Measurements from ENCODE around the gene GPR87.

Gene GPR87

DNA sequence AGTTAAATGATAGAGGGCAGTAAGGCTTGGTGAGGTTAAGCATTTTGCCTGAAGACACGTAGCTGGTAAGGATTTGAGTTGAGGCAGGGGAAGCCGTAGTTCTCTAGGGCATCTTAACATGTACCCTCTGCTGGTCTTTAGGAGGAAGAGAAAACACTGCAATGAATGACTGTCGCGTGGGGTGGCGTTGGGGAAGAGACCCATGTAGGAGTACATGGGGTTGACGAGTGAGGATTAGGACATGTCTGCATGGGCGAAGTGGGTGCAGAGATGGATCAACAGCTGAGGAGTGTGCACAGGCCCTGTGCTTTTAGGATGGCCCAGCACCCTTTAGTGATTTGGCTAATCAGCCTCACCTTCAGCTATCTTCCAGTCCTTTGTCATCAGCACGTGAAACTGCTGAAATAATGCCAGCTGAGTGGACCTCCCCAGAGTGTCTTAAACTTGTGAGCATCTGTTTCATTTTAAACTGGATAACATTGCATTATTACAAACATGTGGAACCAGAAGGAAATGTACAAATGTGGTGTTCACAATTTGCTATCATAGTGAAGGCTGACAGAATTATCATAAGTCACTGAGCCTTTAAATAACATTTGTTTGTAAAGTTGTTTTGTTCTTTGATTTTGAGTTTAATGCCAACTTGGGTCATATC, 53.6 kb downstream of the GPR87 start:
- H2AFZ ChIP-seq (ENCODE audit: low read depth, low read length): no peak overlapping the region
- H3K27me3 ChIP-seq (ENCODE audit: insufficient read depth, low read length, poor library complexity): no peaks in the 10 kb centered on the region
- H3K9ac ChIP-seq (ENCODE audit: low read depth, low read length): no peak overlapping the region
- H3K9me3 ChIP-seq (ENCODE audit: insufficient read depth, low read length, severe bottlenecking): no peaks in the 10 kb centered on the region
- H3K36me3 ChIP-seq (ENCODE audit: insufficient read depth, low read length): no peaks in the 10 kb centered on the region
- no peak for ATAC-seq (ENCODE audit: insufficient read depth, low read depth)
- no peak overlapping the region for H3K4me3 ChIP-seq (ENCODE audit: low read depth in 1 of 2, low read length in 2 of 2)
- no peak overlapping the region for H3K4me2 ChIP-seq (ENCODE audit: insufficient read depth, low read length)
- peaks cover 3% of the 10 kb centered on the region; the same call in 1 of the 2 replicates for H3K4me1 ChIP-seq (ENCODE audit: insufficient read depth, low read length)
- TF ChIP-seq, protein P1, sequence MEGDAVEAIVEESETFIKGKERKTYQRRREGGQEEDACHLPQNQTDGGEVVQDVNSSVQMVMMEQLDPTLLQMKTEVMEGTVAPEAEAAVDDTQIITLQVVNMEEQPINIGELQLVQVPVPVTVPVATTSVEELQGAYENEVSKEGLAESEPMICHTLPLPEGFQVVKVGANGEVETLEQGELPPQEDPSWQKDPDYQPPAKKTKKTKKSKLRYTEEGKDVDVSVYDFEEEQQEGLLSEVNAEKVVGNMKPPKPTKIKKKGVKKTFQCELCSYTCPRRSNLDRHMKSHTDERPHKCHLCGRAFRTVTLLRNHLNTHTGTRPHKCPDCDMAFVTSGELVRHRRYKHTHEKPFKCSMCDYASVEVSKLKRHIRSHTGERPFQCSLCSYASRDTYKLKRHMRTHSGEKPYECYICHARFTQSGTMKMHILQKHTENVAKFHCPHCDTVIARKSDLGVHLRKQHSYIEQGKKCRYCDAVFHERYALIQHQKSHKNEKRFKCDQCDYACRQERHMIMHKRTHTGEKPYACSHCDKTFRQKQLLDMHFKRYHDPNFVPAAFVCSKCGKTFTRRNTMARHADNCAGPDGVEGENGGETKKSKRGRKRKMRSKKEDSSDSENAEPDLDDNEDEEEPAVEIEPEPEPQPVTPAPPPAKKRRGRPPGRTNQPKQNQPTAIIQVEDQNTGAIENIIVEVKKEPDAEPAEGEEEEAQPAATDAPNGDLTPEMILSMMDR (IDR thresholded peaks at IDR 0.05; ENCODE audit: borderline replicate concordance, extremely low read depth, low read length, poor library complexity, severe bottlenecking): no peak
- TF ChIP-seq EZH2 (IDR thresholded peaks at IDR 0.05; ENCODE audit: borderline replicate concordance, low read depth, low read length, severe bottlenecking): no peak
- H3K27ac ChIP-seq (ENCODE audit: low read length): no peak overlapping the region
- no peaks in the 10 kb centered on the region for H3K79me2 ChIP-seq (ENCODE audit: insufficient read depth, low read length)
- H4K20me1 ChIP-seq (ENCODE audit: insufficient read depth, low read length): no peaks in the 10 kb centered on the region
- no peak for DNase-seq

DNA sequence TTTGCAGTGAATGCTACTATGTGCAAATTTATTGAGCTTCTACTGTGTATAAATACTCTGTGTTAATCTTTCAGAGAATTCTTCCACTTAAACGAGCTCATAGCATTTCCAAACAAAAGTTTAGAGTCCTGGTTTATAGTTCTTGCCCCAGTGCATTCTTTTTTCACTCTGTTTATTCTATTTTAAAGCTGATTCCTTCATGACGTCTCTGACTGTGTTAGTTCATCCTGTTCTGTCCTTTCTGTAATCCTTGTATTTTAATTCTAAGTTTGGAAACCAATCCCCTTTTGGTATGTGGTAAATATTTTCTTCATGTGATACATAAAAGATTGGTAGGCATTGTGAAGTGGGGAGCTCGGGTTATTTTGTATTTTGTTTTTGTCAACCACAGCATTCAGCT, 57.0 kb downstream of the GPR87 start:
- no peaks in the 10 kb centered on the region for H3K4me1 ChIP-seq (ENCODE audit: insufficient read depth, low read length)
- H2AFZ ChIP-seq (ENCODE audit: low read depth, low read length): no peak overlapping the region
- H3K4me3 ChIP-seq (ENCODE audit: low read depth in 1 of 2, low read length in 2 of 2): no peak overlapping the region
- H3K36me3 ChIP-seq (ENCODE audit: insufficient read depth, low read length): no peaks in the 10 kb centered on the region
- H3K27ac ChIP-seq (ENCODE audit: low read length): no peak overlapping the region
- H3K9me3 ChIP-seq (ENCODE audit: insufficient read depth, low read length, severe bottlenecking): no peaks in the 10 kb centered on the region
- H3K9ac ChIP-seq (ENCODE audit: low read depth, low read length): no peak overlapping the region
- H3K27me3 ChIP-seq (ENCODE audit: insufficient read depth, low read length, poor library complexity): no peaks in the 10 kb centered on the region
- H3K4me2 ChIP-seq (ENCODE audit: insufficient read depth, low read length): no peak overlapping the region
- DNase-seq (no peak), ATAC-seq (ENCODE audit: insufficient read depth, low read depth) (no peak)
- H3K79me2 ChIP-seq (ENCODE audit: insufficient read depth, low read length): no peaks in the 10 kb centered on the region
- no peaks in the 10 kb centered on the region for H4K20me1 ChIP-seq (ENCODE audit: insufficient read depth, low read length)
- no peak for TF ChIP-seq EZH2 (IDR thresholded peaks at IDR 0.05; ENCODE audit: borderline replicate concordance, low read depth, low read length, severe bottlenecking)

DNA sequence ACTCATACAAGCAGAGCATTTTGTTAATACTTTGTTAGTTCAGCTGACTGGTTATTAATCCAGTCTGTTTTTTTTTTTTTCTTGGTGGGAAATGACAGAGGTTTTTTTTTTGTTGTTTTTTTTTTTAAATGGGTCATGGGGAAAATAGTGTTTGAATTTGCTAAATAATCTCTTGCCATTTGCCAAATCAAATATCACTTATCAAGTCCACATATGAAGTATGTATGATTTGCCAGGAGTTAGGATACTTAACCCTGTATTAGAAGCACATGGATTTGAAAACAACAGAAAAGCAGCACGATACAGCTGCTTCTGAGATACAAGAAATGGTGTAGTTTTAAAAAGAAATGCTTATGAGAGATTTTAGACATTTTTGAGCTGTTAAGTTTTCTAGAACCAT, 59.9 kb downstream of the GPR87 start:
- H3K36me3 ChIP-seq (ENCODE audit: insufficient read depth, low read length): no peaks in the 10 kb centered on the region
- H3K9ac ChIP-seq (ENCODE audit: low read depth, low read length): no peak overlapping the region
- no peak overlapping the region for H3K27ac ChIP-seq (ENCODE audit: low read length)
- no peaks in the 10 kb centered on the region for H3K9me3 ChIP-seq (ENCODE audit: insufficient read depth, low read length, severe bottlenecking)
- ATAC-seq (ENCODE audit: insufficient read depth, low read depth): no peak
- no peaks in the 10 kb centered on the region for H3K79me2 ChIP-seq (ENCODE audit: insufficient read depth, low read length)
- H4K20me1 ChIP-seq (ENCODE audit: insufficient read depth, low read length): no peaks in the 10 kb centered on the region
- H3K4me1 ChIP-seq (ENCODE audit: insufficient read depth, low read length): no peaks in the 10 kb centered on the region
- no peak overlapping the region for H2AFZ ChIP-seq (ENCODE audit: low read depth, low read length)
- no peaks in the 10 kb centered on the region for H3K27me3 ChIP-seq (ENCODE audit: insufficient read depth, low read length, poor library complexity)
- TF ChIP-seq, protein P1 (IDR thresholded peaks at IDR 0.05; ENCODE audit: borderline replicate concordance, extremely low read depth, low read length, poor library complexity, severe bottlenecking): no peak
- no peak for TF ChIP-seq EZH2 (IDR thresholded peaks at IDR 0.05; ENCODE audit: borderline replicate concordance, low read depth, low read length, severe bottlenecking)
- no peak overlapping the region for H3K4me3 ChIP-seq (ENCODE audit: low read depth in 1 of 2, low read length in 2 of 2)
- H3K4me2 ChIP-seq (ENCODE audit: insufficient read depth, low read length): no peak overlapping the region
- DNase-seq: no peak

DNA sequence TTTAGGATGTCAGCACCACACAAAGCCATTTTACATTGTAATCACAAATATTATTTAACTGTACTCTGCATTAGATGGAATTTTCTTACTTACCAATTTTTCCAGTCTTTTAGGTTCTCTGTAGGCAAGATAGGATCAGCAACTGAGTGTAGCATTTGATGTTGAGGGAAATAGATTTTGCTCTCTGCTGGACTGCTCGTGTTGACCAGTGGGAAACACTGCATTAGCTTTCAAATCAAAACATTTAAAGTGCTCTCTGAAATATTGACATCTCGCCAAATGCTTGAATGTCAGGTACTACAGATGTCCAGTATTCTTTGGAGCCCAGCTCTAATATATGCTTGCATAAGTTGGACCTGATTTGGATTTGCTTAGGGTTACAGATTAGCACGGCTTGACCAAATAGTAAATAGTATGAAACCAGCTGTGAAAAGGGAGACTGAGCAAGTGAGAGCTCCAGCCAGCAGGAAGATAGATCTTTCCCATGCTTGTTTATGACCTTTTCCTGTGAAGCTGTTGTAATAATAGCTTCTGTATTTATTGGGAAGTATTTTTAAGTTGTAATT, 67.8 kb downstream of the GPR87 start:
- H3K27ac ChIP-seq (ENCODE audit: low read length): no peak overlapping the region
- H3K4me2 ChIP-seq (ENCODE audit: insufficient read depth, low read length): no peak overlapping the region
- H3K9ac ChIP-seq (ENCODE audit: low read depth, low read length): no peak overlapping the region
- H3K4me1 ChIP-seq (ENCODE audit: insufficient read depth, low read length): no peaks in the 10 kb centered on the region
- ATAC-seq (ENCODE audit: insufficient read depth, low read depth) (no peak), DNase-seq (no peak)
- no peaks in the 10 kb centered on the region for H3K27me3 ChIP-seq (ENCODE audit: insufficient read depth, low read length, poor library complexity)
- no peaks in the 10 kb centered on the region for H3K36me3 ChIP-seq (ENCODE audit: insufficient read depth, low read length)
- no peaks in the 10 kb centered on the region for H3K9me3 ChIP-seq (ENCODE audit: insufficient read depth, low read length, severe bottlenecking)
- TF ChIP-seq EZH2 (IDR thresholded peaks at IDR 0.05; ENCODE audit: borderline replicate concordance, low read depth, low read length, severe bottlenecking): no peak
- TF ChIP-seq, protein P1 (IDR thresholded peaks at IDR 0.05; ENCODE audit: borderline replicate concordance, extremely low read depth, low read length, poor library complexity, severe bottlenecking): no peak
- no peaks in the 10 kb centered on the region for H4K20me1 ChIP-seq (ENCODE audit: insufficient read depth, low read length)
- H3K4me3 ChIP-seq (ENCODE audit: low read depth in 1 of 2, low read length in 2 of 2): no peak overlapping the region
- no peak overlapping the region for H2AFZ ChIP-seq (ENCODE audit: low read depth, low read length)
- H3K79me2 ChIP-seq (ENCODE audit: insufficient read depth, low read length): no peaks in the 10 kb centered on the region
